GM19372 (cell line): ENCODE results near the gene PDGFA.

ENCODE experiments used
- ATAC-seq: cut with Tn5 transposase; IDR thresholded peaks from one replicate; pipeline ENCODE4 v1.9.1; 2021; ENCODE audit warnings: mild to moderate bottlenecking, low read depth, moderate library complexity; ENCODE audit not compliant: unreplicated experiment

PDGFA gene

GRCh38 chr7:477626-478220 lies 41.9 kb downstream of the PDGFA start:
- ATAC-seq = no peak

- ATAC-seq = no peak
These were observed 42.8 kb downstream of the PDGFA start for GRCh38 chr7:476736-477360.

GRCh38 chr7:475951-476441 lies 43.6 kb downstream of the PDGFA start:
- ATAC-seq = no peak

- no peak for ATAC-seq
These were observed 44.3 kb downstream of the PDGFA start for GRCh38 chr7:475425-475728.

GRCh38 chr7:474605-475424 lies 44.8 kb downstream of the PDGFA start:
- ATAC-seq = no peak

- no peak for ATAC-seq
These were observed 45.6 kb downstream of the PDGFA start for GRCh38 chr7:473870-474604.

GRCh38 chr7:473211-473734 lies 46.4 kb downstream of the PDGFA start:
- no peak for ATAC-seq

GRCh38 chr7:472640-472957 lies 47.0 kb downstream of the PDGFA start:
- no peak for ATAC-seq

- no peak for ATAC-seq
These were observed 47.6 kb downstream of the PDGFA start for GRCh38 chr7:471866-472639.

- no peak for ATAC-seq
These were observed 48.3 kb downstream of the PDGFA start for GRCh38 chr7:471191-471865.

- ATAC-seq = no peak
These were observed 50.1 kb downstream of the PDGFA start for GRCh38 chr7:469563-469961.

- no peak for ATAC-seq
These were observed 50.7 kb downstream of the PDGFA start for GRCh38 chr7:468681-469562.

GRCh38 chr7:467856-468545 lies 51.6 kb downstream of the PDGFA start:
- no peak for ATAC-seq

- ATAC-seq = no peak
These were observed 52.2 kb downstream of the PDGFA start for GRCh38 chr7:467393-467828.

- ATAC-seq = no peak
These were observed 53.0 kb downstream of the PDGFA start for GRCh38 chr7:466465-467191.

- no peak for ATAC-seq
These were observed 53.8 kb downstream of the PDGFA start for GRCh38 chr7:465710-466400.
